GM20000 (cell line): ENCODE results near the gene DENND11.

Experiments used
- DNase-seq: peaks from one replicate; pipeline ENCODE4 v3.0.0; 2012; ENCODE audit warnings: low spot score
- CTCF ChIP-seq: IDR thresholded peaks from 2 replicates; pipeline ENCODE4 v1.5.1; 2012; ENCODE audit warnings: mild to moderate bottlenecking, control low read depth; ENCODE audit errors: extremely low read depth, missing control alignments

DENND11 gene

GRCh38 chr7:141676618-141677017 lies 25.3 kb downstream of the DENND11 start:
- TF ChIP-seq CTCF = no peak
- DNase-seq = no peak

GRCh38 chr7:141675436-141676215 lies 26.3 kb downstream of the DENND11 start:
- DNase-seq = no peak
- no peak for TF ChIP-seq CTCF

- DNase-seq = no peak
- TF ChIP-seq CTCF = peak; percentile 17
These were observed 27.3 kb downstream of the DENND11 start for GRCh38 chr7:141674702-141675101.

- no peak for DNase-seq
- TF ChIP-seq CTCF = no peak
These were observed 27.7 kb downstream of the DENND11 start for GRCh38 chr7:141674171-141674671.

- TF ChIP-seq CTCF = no peak
- DNase-seq = no peak
These were observed 28.6 kb downstream of the DENND11 start for GRCh38 chr7:141673346-141673745.

- DNase-seq = no peak
- no peak for TF ChIP-seq CTCF
These were observed 30.1 kb downstream of the DENND11 start for GRCh38 chr7:141671705-141672496.

- no peak for DNase-seq
- TF ChIP-seq CTCF = no peak
These were observed 33.1 kb downstream of the DENND11 start for GRCh38 chr7:141668853-141669252.
